Mammary epithelial cell (primary cell): ENCODE results near the gene JAK3.
"Not testable (repeated sequence)": the region's sequence is repeated elsewhere in the genome, so short reads cannot be mapped to it uniquely, and the experiment has no call there.

Source experiments
- CTCF ChIP-seq, 2 donors: IDR thresholded peaks in 1 of 2; conservative IDR thresholded peaks in 1 of 2; 2 replicates each; pipeline ENCODE4 v1.5.1; 2011 to 2012; ENCODE audit warnings: inconsistent platforms in 2 of 2, low read length in 2 of 2, mild to moderate bottlenecking in 2 of 2, control low read depth in 1 of 2, low read depth in 1 of 2; ENCODE audit not compliant: insufficient read depth in 1 of 2; ENCODE audit errors: extremely low read depth in 1 of 2
- EZH2 ChIP-seq: IDR thresholded peaks from 2 replicates; pipeline ENCODE4 v1.6.1; 2012; ENCODE audit warnings: low read length, inconsistent platforms, borderline replicate concordance

DNA sequence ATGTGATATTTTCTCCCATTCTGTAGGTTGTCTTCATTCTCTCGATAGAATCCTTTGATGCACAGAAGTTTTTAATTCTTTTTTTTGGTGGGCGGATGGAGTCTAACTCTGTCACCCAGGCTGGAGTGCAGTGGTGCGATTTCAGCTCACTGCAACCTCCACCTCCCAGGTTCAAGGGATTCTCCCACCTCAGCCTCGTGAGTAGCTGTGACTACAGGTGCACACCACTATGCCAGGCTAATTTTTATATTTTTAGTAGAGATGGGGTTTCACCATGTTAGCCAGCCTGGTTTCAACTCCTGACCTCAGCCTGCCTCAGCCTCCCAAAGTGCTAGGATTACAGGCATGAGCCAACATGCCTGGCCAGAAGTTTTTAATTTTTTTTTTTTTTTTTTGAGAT, 39.4 kb upstream of the JAK3 start:
- not testable (repeated sequence) for TF ChIP-seq CTCF (conservative IDR thresholded peaks at IDR 0.05 in 1 of 2, IDR thresholded peaks at IDR 0.05 in 1 of 2; ENCODE audit: extremely low read depth in 1 of 2, insufficient read depth in 1 of 2, low read depth in 1 of 2, low read length in 2 of 2); EZH2
